MM.1S (cell line): ENCODE measurements around the gene FREY1.

ENCODE experiments used
- DNase-seq: peaks from one replicate; pipeline ENCODE4 v3.0.0-alpha.2; 2015
- H2AFZ ChIP-seq: fragments of 300-600 bp; sonication (generic); 2 replicates; pipeline ENCODE4 v1.6.0; 2016; ENCODE audit warnings: antibody characterized with exemption, low read length
- H3F3A ChIP-seq: fragments of 300-600 bp; sonication (generic); 2 replicates; pipeline ENCODE4 v1.6.1; 2016; ENCODE audit warnings: mild to moderate bottlenecking, antibody characterized with exemption, low read length, moderate library complexity, mixed read lengths; ENCODE audit not compliant: insufficient read depth
- H3K27ac ChIP-seq: fragments of 300-600 bp; sonication (generic); 2 replicates; pipeline ENCODE4 v1.5.1; 2016; ENCODE audit warnings: mild to moderate bottlenecking, low read length
- H3K27me3 ChIP-seq: fragments of 300-600 bp; sonication (generic); replicated peaks from 2 replicates; pipeline ENCODE4 v1.6.0; 2016; ENCODE audit warnings: low read length; ENCODE audit not compliant: insufficient read depth
- H3K36me3 ChIP-seq: fragments of 300-600 bp; sonication (generic); replicated peaks from 2 replicates; pipeline ENCODE4 v1.6.1; 2016; ENCODE audit warnings: mild to moderate bottlenecking, low read length, mixed read lengths; ENCODE audit not compliant: insufficient read depth
- H3K4me1 ChIP-seq: fragments of 300-600 bp; sonication (generic); 2 replicates; pipeline ENCODE4 v1.6.1; 2016; ENCODE audit warnings: low read length, mixed read lengths
- H3K4me2 ChIP-seq: fragments of 300-600 bp; sonication (generic); 2 replicates; pipeline ENCODE4 v1.6.0; 2016; ENCODE audit warnings: low read depth, low read length
- H3K4me3 ChIP-seq: fragments of 300-600 bp; sonication (generic); 2 replicates; pipeline ENCODE4 v1.5.1; 2016; ENCODE audit warnings: low read length, mixed read lengths
- H3K79me2 ChIP-seq: fragments of 300-600 bp; sonication (generic); 2 replicates; pipeline ENCODE4 v1.6.1; 2016; ENCODE audit warnings: mixed run types, low read length, mixed read lengths
- H3K9ac ChIP-seq: fragments of 300-600 bp; sonication (generic); 2 replicates; pipeline ENCODE4 v1.6.1; 2016; ENCODE audit warnings: low read length, mixed read lengths
- H3K9me2 ChIP-seq: fragments of 300-600 bp; sonication (generic); replicated peaks from 2 replicates; pipeline ENCODE4 v1.6.1; 2016; ENCODE audit warnings: mild to moderate bottlenecking, low read length, mixed read lengths; ENCODE audit not compliant: insufficient read depth
- H3K9me3 ChIP-seq: fragments of 300-600 bp; sonication (generic); replicated peaks from 2 replicates; pipeline ENCODE4 v1.6.1; 2016; ENCODE audit warnings: mild to moderate bottlenecking, low read length, mixed read lengths; ENCODE audit not compliant: insufficient read depth
- H4K20me1 ChIP-seq: fragments of 300-600 bp; sonication (generic); 2 replicates; pipeline ENCODE4 v1.6.1; 2016; ENCODE audit warnings: mild to moderate bottlenecking, low read length, moderate library complexity, mixed read lengths; ENCODE audit not compliant: insufficient read depth
- CTCF ChIP-seq: fragments of 300-600 bp; sonication (generic); IDR thresholded peaks from 2 replicates; pipeline ENCODE4 v1.5.1; 2016; ENCODE audit warnings: antibody characterized with exemption, low read length, mixed read lengths
- EZH2 ChIP-seq: fragments of 300-600 bp; sonication (generic); optimal IDR thresholded peaks from 2 replicates; pipeline ENCODE3; 2017; ENCODE audit warnings: low read depth, mild to moderate bottlenecking, antibody characterized with exemption, low read length, mixed read lengths
- EZH2phosphoT487 ChIP-seq: fragments of 300-600 bp; sonication (generic); IDR thresholded peaks from 2 replicates; pipeline ENCODE4 v1.6.1; 2018; ENCODE audit warnings: antibody characterized with exemption, low read length

The FREY1 gene

GRCh38 chr11:45919806-45920530 lies 12.9 kb upstream of the FREY1 start:
- Histone ChIP-seq H3K27ac (no peak overlapping the region), H3K27me3 (peaks cover 13% of the 10 kb centered on the region; the same call in 1 of the 2 replicates), H4K20me1 (no peaks in the 10 kb centered on the region), H3K9ac (no peak overlapping the region), H3K79me2 (peaks cover 22% of the 10 kb centered on the region), H3F3A (peaks cover 18% of the 10 kb centered on the region), H3K4me2 (no peak overlapping the region), H3K4me3 (no peak overlapping the region), H2AFZ (no peak overlapping the region), H3K36me3 (no peaks in the 10 kb centered on the region), H3K9me2 (no peaks in the 10 kb centered on the region), H3K4me1 (peaks cover 14% of the 10 kb centered on the region), H3K9me3 (no peaks in the 10 kb centered on the region)
- DNase-seq = no peak
- TF ChIP-seq CTCF = no peak
- TF ChIP-seq EZH2 = no peak
- no peak for TF ChIP-seq EZH2phosphoT487

GRCh38 chr11:45918962-45919675 lies 12.0 kb upstream of the FREY1 start:
- peak overlapping the region; percentile 88; the same call in 1 of the 2 replicates for H3K27ac ChIP-seq
- H3K9ac ChIP-seq = no peak overlapping the region; the same call in 1 of the 2 replicates
- H3K4me3 ChIP-seq = peak overlapping the region; percentile 95
- peaks cover 7% of the 10 kb centered on the region; the same call in 1 of the 2 replicates for H3K27me3 ChIP-seq
- H3K36me3 ChIP-seq = no peaks in the 10 kb centered on the region
- peaks cover 14% of the 10 kb centered on the region for H3K4me1 ChIP-seq
- H3F3A ChIP-seq = peaks cover 18% of the 10 kb centered on the region
- H3K79me2 ChIP-seq = peaks cover 22% of the 10 kb centered on the region
- no peaks in the 10 kb centered on the region for H3K9me3 ChIP-seq
- no peaks in the 10 kb centered on the region for H4K20me1 ChIP-seq
- H3K4me2 ChIP-seq = peak overlapping the region; percentile 99; the same call in 1 of the 2 replicates
- peak overlapping the region; percentile 96 for H2AFZ ChIP-seq
- no peak for TF ChIP-seq EZH2phosphoT487
- TF ChIP-seq EZH2 = no peak
- no peak for TF ChIP-seq CTCF
- no peak for DNase-seq
- H3K9me2 ChIP-seq = no peaks in the 10 kb centered on the region

GRCh38 chr11:45918331-45918941 lies 11.4 kb upstream of the FREY1 start:
- H3K4me2 ChIP-seq = peak overlapping the region; percentile 99
- H3K79me2 ChIP-seq = peaks cover 22% of the 10 kb centered on the region
- peaks cover 18% of the 10 kb centered on the region for H3F3A ChIP-seq
- H3K4me3 ChIP-seq = peak overlapping the region; percentile 95
- peak overlapping the region; percentile 96 for H2AFZ ChIP-seq
- H3K4me1 ChIP-seq = peaks cover 14% of the 10 kb centered on the region
- H3K27me3 ChIP-seq = peaks cover 4% of the 10 kb centered on the region; the same call in 1 of the 2 replicates
- H3K9me2 ChIP-seq = no peaks in the 10 kb centered on the region
- no peak for TF ChIP-seq CTCF
- no peak for TF ChIP-seq EZH2
- no peak for TF ChIP-seq EZH2phosphoT487
- peak; percentile 75 for DNase-seq
- no peaks in the 10 kb centered on the region for H3K9me3 ChIP-seq
- H4K20me1 ChIP-seq = no peaks in the 10 kb centered on the region
- peak overlapping the region; percentile 88; the same call in 1 of the 2 replicates for H3K27ac ChIP-seq
- H3K9ac ChIP-seq = peak overlapping the region; percentile 85
- H3K36me3 ChIP-seq = no peaks in the 10 kb centered on the region
